GM19467 (cell line): ENCODE data around the gene RIPOR3.
"Not testable (repeated sequence)": the region's sequence is repeated elsewhere in the genome, so short reads cannot be mapped to it uniquely, and the experiment has no call there.

Source experiments
- ATAC-seq: cut with Tn5 transposase; IDR thresholded peaks from one replicate; pipeline ENCODE4 v1.9.1; 2021; ENCODE audit warnings: mild to moderate bottlenecking, moderate library complexity; ENCODE audit not compliant: unreplicated experiment

Gene RIPOR3

GRCh38 chr20:50704514-50704913 is 13.2 kb upstream of the RIPOR3 start:
- no peak for ATAC-seq

GRCh38 chr20:50703651-50704438 is 12.5 kb upstream of the RIPOR3 start:
- not testable (repeated sequence) for ATAC-seq

GRCh38 chr20:50701041-50701963 is 10.0 kb upstream of the RIPOR3 start:
- ATAC-seq = no peak

- ATAC-seq = no peak
Observed at GRCh38 chr20:50699688-50700087, 8.3 kb upstream of the RIPOR3 start.

GRCh38 chr20:50698255-50698654 is 6.9 kb upstream of the RIPOR3 start:
- ATAC-seq = not testable (repeated sequence)

- ATAC-seq = no peak
Observed at GRCh38 chr20:50695135-50695872, 4.0 kb upstream of the RIPOR3 start.

- ATAC-seq = no peak
Observed at GRCh38 chr20:50694379-50695134, 3.2 kb upstream of the RIPOR3 start.

- no peak for ATAC-seq
Observed at GRCh38 chr20:50693001-50693400, 1.7 kb upstream of the RIPOR3 start.

- ATAC-seq = no peak
Observed at GRCh38 chr20:50692552-50692933, 1.2 kb upstream of the RIPOR3 start.

- ATAC-seq = no peak
Observed at GRCh38 chr20:50691573-50692551, 520 bp upstream of the RIPOR3 start.

GRCh38 chr20:50689864-50690649 is 1.3 kb downstream of the RIPOR3 start:
- ATAC-seq = no peak

GRCh38 chr20:50688256-50688975 is 2.9 kb downstream of the RIPOR3 start:
- no peak for ATAC-seq

GRCh38 chr20:50686821-50687220 is 4.5 kb downstream of the RIPOR3 start:
- ATAC-seq = no peak

- no peak for ATAC-seq
Observed at GRCh38 chr20:50683570-50683969, 7.8 kb downstream of the RIPOR3 start.

- ATAC-seq = no peak
Observed at GRCh38 chr20:50682947-50683530, 8.3 kb downstream of the RIPOR3 start.

- ATAC-seq = no peak
Observed at GRCh38 chr20:50682065-50682464, 9.3 kb downstream of the RIPOR3 start.

- no peak for ATAC-seq
Observed at GRCh38 chr20:50681359-50682064, 9.8 kb downstream of the RIPOR3 start.
